DMS 273 (cell line): Measurements from ENCODE around the gene CCDC27.

Experiments
- DNase-seq: peaks from one replicate; lab custom pipeline; 2025; ENCODE audit not compliant: unreplicated experiment; lab: John Stamatoyannopoulos, UW

CCDC27 gene

DNA sequence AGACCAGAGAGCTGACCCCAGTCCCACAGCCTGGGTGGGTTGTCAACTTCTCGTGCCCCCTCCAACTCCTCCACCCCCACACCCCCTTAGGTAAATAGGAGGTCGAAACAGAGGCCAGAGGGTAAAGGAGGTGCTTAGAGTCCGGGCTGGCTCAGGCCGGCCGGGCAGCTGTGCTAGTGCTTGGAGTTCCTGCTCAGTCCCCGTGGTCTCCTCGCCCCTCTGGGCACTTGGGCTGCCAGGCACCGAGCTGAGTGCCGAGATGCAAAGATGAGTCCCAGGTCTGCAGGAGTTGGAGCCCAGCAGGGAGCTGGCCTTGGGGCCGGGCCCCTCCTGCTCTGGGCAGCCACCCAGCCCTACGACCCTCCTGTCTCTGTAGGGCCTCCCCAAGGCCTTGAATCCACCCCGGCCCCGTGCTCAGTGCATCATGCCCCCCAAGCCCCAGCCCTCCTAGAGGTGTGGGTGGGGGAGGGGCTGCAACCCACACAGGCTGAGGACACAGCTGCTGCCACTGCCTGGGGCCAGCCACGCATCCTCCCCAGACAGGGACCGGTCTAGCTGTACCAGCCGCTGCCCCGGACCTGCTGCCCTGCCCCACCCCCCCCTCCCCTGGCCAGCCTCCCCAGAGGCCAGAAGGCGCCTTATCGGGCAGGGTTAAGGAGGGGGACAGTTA lies 22.2 kb downstream of the CCDC27 start:
- peak; percentile 42 for DNase-seq

DNA sequence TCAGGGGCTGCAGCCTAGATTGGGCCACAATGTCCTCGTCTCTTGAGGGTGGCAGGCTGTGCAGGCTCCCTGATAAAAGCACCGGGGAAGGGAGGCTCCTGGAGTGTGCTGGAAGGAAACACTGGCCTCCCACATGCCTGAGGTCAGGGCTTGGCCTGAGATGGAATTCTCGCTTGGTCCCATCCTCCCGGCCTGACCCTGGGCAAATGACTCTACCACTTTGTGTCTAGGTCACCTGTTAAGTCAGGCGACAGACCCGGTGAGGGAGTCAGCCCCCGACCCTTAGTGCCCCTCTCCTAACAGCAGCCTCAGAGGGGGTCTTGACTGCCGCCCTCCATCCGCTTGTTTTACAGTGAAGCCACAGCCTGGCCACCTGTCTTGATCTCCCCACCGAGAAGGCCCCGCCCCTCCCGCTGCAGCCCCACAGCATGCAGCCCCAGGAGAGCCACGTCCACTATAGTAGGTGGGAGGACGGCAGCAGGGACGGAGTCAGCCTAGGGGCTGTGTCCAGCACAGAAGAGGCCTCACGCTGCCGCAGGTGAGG lies 22.8 kb downstream of the CCDC27 start:
- no peak for DNase-seq

DNA sequence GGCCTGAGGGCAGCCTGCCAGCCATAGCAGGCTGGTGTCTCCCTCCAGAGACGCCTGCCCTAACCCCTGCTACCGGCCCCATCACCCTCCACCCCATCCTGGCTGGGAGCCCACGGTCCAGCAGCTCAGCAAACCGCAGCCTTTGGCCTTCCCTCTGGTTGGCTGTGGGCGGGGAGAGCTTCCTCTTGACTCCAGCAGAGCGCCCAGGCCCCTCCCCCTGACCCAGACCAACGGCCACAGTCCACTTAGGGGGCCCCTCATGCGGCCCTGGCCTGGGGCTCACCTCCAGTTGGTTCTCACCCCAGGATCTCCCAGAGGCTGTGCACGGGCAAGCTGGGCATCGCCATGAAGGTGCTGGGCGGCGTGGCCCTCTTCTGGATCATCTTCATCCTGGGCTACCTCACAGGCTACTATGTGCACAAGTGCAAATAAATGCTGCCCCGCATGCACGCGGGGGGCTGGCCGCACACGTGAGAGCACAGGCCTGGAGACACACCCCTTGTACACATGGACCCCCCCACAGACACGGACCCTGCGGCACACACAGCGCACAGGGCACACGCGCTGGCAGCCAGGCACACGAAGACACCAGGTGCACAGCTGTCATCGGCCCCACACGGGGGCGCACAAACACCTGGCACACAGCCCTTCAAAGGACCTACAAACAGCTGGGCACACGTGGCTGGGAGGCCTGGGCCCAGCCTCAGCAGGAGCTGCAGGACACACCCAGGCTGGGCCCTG lies 23.4 kb downstream of the CCDC27 start:
- DNase-seq: peak; percentile 91

DNA sequence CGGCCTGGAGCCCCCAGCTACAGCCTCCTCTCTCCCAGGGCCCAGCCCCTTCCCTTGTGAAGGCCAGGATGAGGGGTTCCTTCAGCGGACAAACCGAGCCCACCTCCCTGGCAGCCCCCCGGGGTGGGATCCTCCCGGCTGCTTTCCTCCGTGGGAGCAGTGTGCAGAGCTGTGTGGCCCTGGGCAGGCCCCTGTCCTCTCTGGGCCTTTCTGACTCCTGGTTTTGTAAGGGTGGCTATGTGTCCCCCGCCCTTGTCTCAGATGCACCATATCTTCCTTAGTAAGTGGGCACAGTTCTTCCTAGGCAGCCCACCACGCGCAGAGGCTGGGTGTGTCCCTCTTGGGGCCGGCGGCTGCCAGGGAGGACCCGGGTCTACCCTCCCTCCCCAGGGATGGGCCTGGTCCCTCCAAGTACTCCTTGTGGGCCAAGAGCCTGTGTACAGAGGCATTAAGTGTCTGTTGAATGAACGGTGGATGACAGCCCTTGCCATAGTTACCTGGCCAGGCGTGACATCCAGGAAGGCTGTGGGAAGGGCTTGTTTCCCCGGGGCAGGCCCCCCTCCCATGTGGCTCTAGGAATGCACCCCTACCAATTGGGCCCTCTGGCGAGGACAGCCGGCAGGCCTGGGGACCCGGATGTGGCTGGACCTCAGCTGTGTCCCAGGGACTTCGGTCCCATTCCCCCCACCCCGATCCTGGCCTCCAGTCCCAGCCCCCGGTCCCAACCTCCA lies 24.1 kb downstream of the CCDC27 start:
- no peak for DNase-seq

DNA sequence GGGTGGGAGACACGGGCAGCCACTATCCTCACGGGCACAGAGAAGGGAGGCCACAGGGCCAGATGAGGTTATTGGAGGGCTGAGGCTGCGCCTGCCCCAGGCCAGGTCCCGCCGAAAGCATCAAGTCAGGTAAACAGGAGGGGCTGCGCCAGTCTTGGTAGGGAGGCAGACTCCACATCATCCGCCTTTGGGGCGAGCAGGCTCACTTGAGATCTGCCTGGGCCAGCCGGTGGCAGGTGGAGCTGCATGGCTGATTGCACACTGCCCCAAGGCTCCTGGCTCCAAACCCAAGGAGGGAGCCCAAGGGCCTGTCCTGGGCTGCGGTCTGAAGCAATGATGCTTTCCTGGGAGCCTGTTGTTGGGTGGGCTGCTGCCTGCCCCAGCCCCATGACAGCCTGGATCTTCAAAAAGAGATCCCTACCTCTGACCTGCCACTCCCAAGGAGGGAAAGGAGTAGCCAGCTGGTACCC lies 24.9 kb downstream of the CCDC27 start:
- DNase-seq: peak; percentile 82

DNA sequence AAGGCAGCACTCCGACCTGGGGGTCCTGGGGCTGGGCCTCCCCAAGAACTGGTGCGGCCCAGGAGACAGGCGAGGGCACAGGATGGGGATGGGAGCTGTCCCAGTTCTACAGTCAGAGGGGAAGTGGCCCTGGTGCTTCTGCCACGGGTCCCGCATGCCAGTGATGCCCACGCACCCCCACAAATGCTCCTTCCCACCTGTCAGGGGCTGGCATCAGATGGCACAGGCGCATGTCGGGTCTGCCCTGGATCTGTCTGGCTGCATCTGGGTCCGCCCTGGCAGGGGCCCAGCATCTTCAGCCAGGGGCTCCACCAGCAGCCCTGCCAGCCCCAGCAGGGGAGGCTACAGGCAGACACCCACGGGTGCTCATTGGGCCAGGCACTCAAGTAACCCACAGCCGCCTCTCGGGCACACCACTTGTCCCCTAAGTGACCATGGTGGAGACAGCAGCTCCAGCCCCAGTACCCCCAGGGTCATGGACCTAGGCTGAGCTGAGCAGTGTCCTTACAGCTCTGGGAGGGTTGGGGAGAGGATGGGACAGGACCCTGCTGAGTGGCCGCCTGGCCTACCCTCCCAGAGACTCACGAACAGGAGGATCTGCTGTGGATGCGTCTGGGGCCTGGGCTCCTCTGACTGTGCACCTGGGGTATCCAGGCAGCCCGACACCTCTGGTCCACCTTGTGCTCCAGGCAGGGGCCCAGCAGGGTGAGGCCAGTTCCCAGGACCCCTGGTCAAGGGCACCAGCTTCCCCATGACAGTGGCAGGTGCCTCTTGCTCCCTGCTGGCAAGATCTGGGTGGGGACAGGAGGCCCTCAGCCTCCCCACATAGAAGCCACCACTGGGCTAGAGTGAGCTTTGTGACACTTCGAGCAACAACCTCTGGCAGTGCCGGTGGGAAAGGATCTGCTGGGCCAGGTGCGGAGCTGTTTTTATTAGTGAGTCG lies 25.7 kb downstream of the CCDC27 start:
- DNase-seq: peak; percentile 51

DNA sequence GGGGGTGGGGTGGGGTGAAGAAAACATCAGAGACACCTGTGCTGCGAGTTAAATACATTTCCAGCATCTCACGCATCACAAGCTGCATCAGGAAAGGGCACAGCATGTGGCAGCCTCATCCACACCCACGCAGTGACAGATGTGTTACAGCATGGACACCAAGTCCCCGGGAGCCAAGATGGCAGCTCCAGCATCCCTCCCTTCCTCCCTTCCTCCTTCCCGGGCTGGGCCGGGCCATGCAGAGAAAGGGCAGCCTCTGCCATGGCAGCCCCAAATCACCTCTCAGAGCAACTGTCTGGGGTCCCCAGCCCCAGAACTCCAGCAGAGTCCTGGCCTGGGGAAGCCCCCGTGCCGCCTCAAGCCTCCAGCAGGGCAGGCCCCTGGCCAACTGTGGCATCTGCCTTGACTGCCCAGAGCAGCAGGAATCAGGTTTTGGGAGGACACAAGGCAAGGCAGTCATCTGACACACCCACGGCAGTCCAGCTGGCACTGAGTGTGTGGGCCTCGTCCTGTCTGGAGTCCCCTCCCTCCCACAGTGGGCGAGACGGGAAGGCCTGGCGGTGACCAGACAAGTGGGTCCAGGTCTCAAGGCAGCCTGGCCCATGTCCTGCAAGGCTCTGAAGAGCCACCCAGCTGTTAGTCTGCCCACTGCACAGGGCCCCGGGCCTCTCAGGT lies 26.5 kb downstream of the CCDC27 start:
- DNase-seq: peak; percentile 88

DNA sequence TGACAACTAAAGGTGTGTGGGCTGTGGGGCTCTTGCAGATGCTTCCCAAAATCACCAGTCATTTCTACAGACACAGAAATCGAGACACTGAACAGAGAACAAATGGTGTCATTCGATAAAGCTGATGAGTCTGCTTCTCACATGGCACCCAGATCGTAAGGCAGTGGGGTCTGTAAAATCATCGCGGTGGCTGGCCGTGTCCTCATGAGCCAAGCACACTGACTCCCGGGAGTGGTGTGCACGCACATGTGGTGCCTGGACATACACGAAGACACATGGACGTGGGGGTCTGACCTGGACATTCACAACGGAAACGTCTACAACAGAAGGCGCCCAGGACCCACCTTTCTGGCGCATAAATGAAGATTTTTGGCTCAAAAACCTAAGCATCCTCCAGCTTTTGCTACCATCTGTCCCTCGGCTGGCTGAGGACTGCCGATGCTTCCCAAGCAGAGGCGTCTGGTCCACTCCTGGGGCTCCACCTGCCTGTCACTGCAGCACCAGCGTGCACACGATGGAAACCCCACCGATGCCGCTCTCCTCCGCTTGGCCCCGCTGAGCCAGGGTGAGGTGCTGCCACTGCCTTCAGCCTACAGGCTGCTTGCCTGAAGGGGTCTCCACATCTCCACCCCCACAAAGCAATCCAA lies 27.1 kb downstream of the CCDC27 start:
- DNase-seq: peak; percentile 76

DNA sequence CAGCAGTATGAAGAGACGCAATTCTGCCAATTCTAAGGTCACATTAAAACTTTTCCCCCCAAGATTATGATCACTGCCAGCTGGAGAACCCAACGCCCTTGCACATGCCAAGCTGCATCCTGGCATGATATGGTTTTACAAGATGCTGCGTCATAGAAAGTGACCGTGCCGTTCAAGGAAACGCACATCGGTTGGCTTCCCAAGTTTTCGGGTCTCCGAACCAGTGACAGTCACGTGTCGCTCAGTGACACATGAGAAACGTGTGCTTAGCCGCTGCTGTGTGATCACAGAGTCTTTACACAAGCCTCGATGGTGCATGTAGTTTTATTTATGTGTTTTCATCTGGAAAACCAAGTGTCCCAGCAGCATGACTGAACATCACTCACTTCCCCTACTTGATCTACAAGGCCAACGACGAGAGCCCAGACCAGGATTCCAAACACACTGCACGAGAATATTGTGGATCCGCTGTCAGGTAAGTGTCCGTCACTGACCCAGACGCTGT lies 27.7 kb downstream of the CCDC27 start:
- no peak for DNase-seq

DNA sequence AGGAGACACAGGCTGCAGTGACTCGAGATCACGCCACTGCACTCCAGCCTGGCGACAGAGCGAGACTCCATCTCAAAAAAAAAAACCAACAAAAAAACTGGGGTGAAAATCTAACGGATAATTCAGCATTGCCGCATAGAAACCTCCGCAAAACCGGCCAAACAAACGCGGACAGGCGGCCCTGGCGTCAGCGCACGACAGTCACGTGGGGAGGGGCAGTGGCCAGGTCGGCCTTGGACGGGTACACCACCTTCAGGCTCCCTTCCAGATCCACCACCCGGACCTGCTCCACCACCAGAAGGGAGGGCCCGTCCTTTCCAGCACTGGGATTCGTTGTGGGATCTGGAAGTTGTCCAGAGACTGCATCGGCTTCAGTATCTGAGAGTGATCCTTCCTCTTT lies 28.7 kb downstream of the CCDC27 start:
- no peak for DNase-seq

DNA sequence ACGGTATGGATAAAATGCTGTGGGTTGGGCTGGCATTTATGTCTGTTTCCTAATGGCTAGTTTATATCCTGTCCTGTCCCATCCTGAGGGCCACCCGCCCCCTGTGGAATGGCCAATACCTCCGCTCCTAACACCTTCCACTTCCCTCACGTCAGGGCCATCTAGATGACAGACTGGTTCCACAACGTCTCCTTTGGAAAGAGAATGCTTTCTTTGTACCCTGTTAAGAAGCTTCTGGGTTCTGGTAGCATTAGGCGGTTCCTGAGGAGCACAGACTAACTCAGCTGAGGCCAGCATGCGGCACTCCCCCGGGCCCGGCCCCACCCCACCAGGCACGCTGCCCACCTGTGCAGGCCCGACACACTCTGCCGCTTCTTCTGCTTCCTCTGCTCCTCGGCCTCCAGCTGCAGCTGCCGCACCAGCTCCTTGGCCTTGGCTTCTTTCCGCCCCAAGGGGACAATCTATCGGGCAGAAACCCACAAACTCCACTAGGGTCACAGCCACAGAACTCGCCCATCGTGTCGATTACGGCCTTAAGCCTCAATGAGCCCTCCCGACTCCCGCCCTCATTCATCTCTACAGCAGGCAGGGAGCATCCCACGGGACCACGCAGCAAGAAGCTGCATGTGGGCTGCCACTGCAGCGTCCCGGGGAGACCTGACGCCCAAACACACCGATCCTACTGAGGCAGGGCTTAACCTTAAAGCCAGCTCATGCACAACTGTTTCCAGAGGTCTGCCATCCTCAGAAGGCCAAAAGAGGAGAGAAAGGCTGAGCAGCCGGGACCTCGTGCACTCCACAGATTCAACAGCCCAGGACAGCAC lies 31.6 kb downstream of the CCDC27 start:
- no peak for DNase-seq

DNA sequence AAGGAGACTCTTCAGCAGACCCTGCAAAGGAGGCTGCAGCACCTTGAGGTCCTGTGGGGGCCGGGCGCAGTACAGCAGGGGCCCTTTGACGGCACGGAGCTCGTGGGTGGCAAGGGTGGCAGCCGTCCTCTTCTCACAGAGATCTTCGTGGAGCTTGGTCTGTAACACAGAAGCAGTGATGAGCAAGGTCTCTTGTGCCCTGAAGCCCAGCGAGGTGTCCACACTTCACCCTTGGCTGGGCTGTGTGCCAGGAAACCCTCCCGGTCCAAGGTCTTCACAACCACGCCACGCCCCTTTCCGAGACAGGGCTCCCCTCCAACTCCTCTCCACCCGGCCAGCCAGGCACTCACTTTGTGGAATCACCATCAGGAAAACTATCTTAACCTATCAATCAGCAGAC lies 32.8 kb downstream of the CCDC27 start:
- DNase-seq: no peak

DNA sequence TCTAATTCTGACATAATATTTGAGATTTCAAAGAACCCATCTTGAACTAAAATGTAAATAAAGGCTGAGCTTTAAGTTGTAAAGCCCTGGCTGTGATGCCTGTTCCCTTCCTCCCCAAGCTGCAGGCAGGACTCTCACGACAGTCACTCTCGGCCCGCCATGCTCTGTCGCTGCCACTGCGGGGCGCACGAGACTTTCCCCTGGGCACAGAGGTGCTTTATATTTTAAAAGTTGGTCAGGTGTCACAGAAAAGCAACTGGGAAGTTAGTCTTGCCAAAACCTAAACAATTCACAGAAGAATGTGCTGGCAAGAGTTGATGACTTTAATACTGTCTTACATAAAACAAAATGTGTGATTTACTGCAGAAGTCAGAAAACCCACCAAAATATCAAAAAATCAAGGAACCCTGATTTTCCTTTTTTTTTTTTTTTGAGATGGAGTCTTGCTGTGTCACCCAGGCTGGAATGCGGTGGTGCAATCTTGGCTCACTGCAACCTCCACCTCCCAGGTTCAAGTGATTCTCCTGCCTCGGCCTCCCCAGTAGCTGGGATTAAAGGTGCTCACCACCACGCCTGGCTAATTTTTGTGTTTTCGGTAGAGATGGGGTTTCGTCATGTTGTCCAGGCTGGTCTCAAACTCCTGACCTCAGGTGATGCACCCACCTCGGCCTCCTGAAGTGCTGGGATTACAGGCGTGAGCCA lies 33.4 kb downstream of the CCDC27 start:
- peak; percentile 47 for DNase-seq

DNA sequence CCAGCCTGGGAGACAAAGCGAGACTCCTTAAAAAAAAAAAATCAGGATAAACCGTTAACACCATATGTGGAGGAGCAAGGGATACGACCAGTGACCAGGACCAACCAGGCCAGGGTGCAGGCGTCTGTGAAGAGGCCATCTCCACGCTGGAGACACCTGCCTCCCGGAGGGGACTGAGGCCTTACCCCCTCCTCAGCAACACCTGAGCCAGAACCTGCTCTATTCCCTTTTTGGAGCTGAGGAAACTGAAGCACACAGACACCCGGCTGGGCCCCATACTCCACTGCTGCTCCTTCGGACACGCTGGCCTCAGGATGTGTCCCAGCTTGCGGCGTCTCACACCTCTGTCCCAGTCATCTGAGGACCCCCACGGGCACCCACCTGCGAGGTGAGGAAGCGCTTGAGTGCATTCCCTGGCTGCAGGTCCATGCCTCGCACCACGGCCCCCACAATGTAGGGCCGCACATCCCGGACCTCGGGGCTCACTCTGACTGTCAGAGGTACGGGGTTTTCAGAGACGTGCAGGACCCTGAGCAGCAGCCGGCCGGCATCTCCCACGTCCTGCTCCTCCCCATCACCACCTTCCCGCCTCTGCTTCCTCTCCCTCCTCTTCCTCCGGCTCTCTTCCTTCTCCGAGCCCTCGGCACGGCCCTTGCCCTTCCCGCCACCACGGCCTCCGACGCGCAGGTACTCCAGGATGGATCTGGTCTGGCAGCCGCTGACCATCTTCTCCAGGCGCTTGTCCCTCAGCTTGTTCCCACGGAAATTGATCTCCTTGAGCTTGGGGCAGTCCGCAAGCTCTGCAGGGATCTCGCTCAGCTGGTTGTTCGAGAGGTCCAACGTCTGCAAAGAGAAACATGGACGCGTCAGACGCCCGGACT lies 34.5 kb downstream of the CCDC27 start:
- no peak for DNase-seq

DNA sequence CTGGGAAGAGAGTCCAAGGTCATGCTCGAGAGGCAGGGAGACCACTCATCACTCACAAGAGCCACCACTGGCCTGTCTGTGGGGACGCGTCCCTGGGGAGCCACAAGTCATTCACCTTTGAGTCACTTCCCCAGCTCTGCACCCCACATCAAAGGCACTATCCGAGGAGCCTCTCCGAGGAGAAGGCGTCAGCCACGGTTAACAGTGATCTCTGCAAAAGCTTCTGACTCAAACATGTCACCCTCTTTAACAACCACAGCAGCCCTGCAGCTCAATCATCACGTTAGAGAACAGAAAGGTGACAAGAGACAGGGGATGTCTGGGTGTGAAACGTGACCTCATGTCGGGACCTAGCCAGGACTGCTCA lies 35.1 kb downstream of the CCDC27 start:
- no peak for DNase-seq

DNA sequence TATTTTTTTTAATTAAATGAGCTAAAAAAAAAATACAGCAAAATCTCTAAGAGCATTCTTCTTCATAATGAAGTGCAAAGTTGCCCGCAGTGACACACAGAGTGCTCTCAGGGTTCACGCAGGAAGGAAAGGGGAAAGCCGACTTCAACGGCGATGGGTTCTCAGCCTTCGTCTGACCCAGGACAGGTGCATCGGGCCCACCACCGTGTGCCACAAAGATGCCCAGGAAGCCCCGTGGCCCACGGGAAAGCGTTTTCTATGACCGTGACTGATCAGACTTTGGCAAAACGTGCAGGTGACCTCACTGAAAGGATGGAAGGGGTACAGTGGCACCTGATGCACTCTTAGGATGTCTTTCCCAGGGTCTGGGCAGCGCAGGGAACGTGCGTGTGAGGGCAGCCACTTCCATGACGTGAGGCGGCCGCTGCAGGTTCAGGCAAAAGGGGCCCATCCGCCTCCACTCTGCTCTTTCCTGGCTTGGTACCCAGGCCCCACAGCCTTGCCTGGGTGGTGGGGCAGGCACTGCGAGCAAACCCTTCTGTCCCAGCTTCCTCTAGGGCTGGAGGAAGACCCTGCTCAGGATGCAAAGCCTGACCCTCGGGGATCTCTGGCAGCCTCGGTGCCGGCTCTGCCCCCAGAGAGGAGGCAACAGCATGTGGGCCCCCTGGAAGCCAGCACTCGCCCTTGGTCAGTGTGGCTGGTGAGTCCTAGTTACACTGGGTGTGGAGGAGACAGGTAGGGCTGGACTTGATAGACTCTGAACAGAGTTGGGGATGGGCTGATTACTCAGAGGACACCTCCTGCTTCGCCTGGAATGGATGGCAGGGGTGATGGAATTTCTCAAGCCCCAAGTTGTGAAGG lies 35.7 kb downstream of the CCDC27 start:
- DNase-seq: no peak
